H1 (cell line): Measurements from ENCODE around the gene ZBTB11. TPM values are rescaled to one million over a fixed set of nuclear protein-coding genes. Genes with fewer than 3 reads are reported as not detected.

Experiments used
- CTCF ChIA-PET: fragments of 300-600 bp; sonication (Branson Sonifier 250); formaldehyde crosslinking; loops from one replicate; lab custom pipeline; 2021; ENCODE audit not compliant: partially characterized antibody; lab: Charles Lee
- POLR2A ChIA-PET: fragments of 300-600 bp; sonication (Branson Sonifier 250); formaldehyde crosslinking; loops from one replicate; lab custom pipeline; 2021; ENCODE audit warnings: inconsistent platforms; ENCODE audit not compliant: partially characterized antibody; lab: Charles Lee
- DNase-seq, 2 experiments: peaks; one replicate each; pipeline versions ENCODE4 v3.0.0 to v3.0.0-alpha.2; 2010 to 2022; ENCODE audit warnings: low spot score in 2 of 2, low read depth in 1 of 2, mixed read lengths in 1 of 2
- FAIRE-seq: peaks from 2 replicates; lab custom pipeline; 2011; peaks lifted over from hg19 to GRCh38; lab: Jason Lieb, UNC
- H2AFZ ChIP-seq: 2 replicates; pipeline ENCODE4 v1.8.1; 2012; ENCODE audit warnings: low read length, inconsistent platforms
- H2AK5ac ChIP-seq: 2 replicates; pipeline ENCODE4 v1.6.1; 2013; ENCODE audit warnings: low read depth, low read length
- H2BK120ac ChIP-seq: replicated peaks from 2 replicates; pipeline ENCODE3; 2013; ENCODE audit warnings: low read depth, low read length, inconsistent platforms
- H2BK12ac ChIP-seq: 2 replicates; pipeline ENCODE4 v1.6.1; 2013; ENCODE audit warnings: low read depth, low read length
- H2BK15ac ChIP-seq: 2 replicates; pipeline ENCODE4 v1.6.1; 2013; ENCODE audit warnings: low read length
- H2BK20ac ChIP-seq: 2 replicates; pipeline ENCODE4 v1.6.1; 2013; ENCODE audit warnings: low read length
- H2BK5ac ChIP-seq: 2 replicates; pipeline ENCODE4 v1.6.1; 2013; ENCODE audit warnings: low read depth, low read length
- H3K14ac ChIP-seq: 2 replicates; pipeline ENCODE4 v1.6.1; 2013; ENCODE audit warnings: inconsistent platforms; ENCODE audit not compliant: insufficient read length
- H3K18ac ChIP-seq: 2 replicates; pipeline ENCODE4 v1.6.1; 2013; ENCODE audit warnings: low read length; ENCODE audit errors: extremely low read depth
- H3K23ac ChIP-seq: 2 replicates; pipeline ENCODE4 v1.6.1; 2013; ENCODE audit warnings: inconsistent platforms; ENCODE audit not compliant: insufficient read length
- H3K23me2 ChIP-seq: 2 replicates; pipeline ENCODE4 v1.6.1; 2013; ENCODE audit warnings: low read depth, low read length
- H3K27ac ChIP-seq: 2 replicates; pipeline ENCODE4 v1.6.1; 2011; ENCODE audit warnings: low read depth, low read length, inconsistent platforms
- H3K27me3 ChIP-seq, 4 experiments: replicated peaks in 1 of 4; 1 replicate in 1 of 4; 2 replicates in 3 of 4; pipeline versions ENCODE4 v1.6.1 to v1.8.1; 2011 to 2013; ENCODE audit warnings: low read length in 3 of 4, mild to moderate bottlenecking in 3 of 4, inconsistent platforms in 2 of 4, mixed read lengths in 2 of 4, moderate library complexity in 1 of 4; ENCODE audit not compliant: control insufficient read depth in 3 of 4, insufficient read depth in 3 of 4; ENCODE audit errors: extremely low read depth in 1 of 4
- H3K36me3 ChIP-seq, 4 experiments: 2 replicates each; pipeline versions ENCODE4 v1.6.1 to v1.8.1; 2011 to 2013; ENCODE audit warnings: mild to moderate bottlenecking in 4 of 4, low read length in 3 of 4, moderate library complexity in 2 of 4, control low read depth in 1 of 4, inconsistent platforms in 1 of 4; ENCODE audit not compliant: insufficient read depth in 4 of 4, control insufficient read depth in 2 of 4
- H3K4ac ChIP-seq: replicated peaks from 2 replicates; pipeline ENCODE3; 2013; ENCODE audit warnings: low read length, low read depth, mixed read lengths, inconsistent platforms; ENCODE audit not compliant: insufficient read length
- H3K4me1 ChIP-seq, 4 experiments: replicated peaks in 1 of 4; 1 replicate in 1 of 4; 2 replicates in 3 of 4; pipeline versions ENCODE4 v1.6.1 to v1.8.1; 2011 to 2013; ENCODE audit warnings: low read length in 3 of 4, inconsistent platforms in 2 of 4, mixed read lengths in 1 of 4; ENCODE audit not compliant: insufficient read depth in 4 of 4, control insufficient read depth in 3 of 4
- H3K4me2 ChIP-seq, 2 experiments: 2 replicates each; pipeline versions ENCODE4 v1.6.1 to v1.8.1; 2011 to 2013; ENCODE audit warnings: low read depth in 2 of 2, low read length in 2 of 2, control low read depth in 1 of 2, inconsistent platforms in 1 of 2, mild to moderate bottlenecking in 1 of 2; ENCODE audit not compliant: insufficient read depth in 1 of 2
- H3K4me3 ChIP-seq, 4 experiments: fragments of 200-600, 300-600 bp in 1 of 4; sonication (generic), shearing (Covaris generic), sonication (Bioruptor Twin) in 1 of 4; 2 replicates each; pipeline versions ENCODE4 v1.5.1 to v1.8.1; 2011 to 2016; ENCODE audit warnings: low read length in 4 of 4, low read depth in 3 of 4, control low read depth in 2 of 4, inconsistent platforms in 2 of 4, mild to moderate bottlenecking in 2 of 4, mixed read lengths in 1 of 4, moderate library complexity in 1 of 4; ENCODE audit not compliant: insufficient read depth in 2 of 4; ENCODE audit errors: extremely low read depth in 1 of 4
- H3K56ac ChIP-seq: replicated peaks from 2 replicates; pipeline ENCODE3; 2013; ENCODE audit warnings: low read depth, mild to moderate bottlenecking, mixed read lengths, low read length, inconsistent platforms; ENCODE audit not compliant: insufficient read length
- H3K79me1 ChIP-seq: 2 replicates; pipeline ENCODE4 v1.6.1; 2013; ENCODE audit warnings: low read depth, low read length, control low read depth
- H3K79me2 ChIP-seq, 2 experiments: 2 replicates each; pipeline versions ENCODE4 v1.6.1 to v1.8.1; 2012 to 2013; ENCODE audit warnings: low read length in 2 of 2, mild to moderate bottlenecking in 2 of 2, inconsistent platforms in 1 of 2; ENCODE audit not compliant: insufficient read depth in 2 of 2, control insufficient read depth in 1 of 2
- H3K9ac ChIP-seq, 4 experiments: replicated peaks in 1 of 4; 1 replicate in 1 of 4; 2 replicates in 3 of 4; pipeline versions ENCODE4 v1.6.1 to v1.8.1; 2011 to 2013; ENCODE audit warnings: low read depth in 3 of 4, low read length in 3 of 4, control low read depth in 2 of 4, mild to moderate bottlenecking in 2 of 4, moderate library complexity in 2 of 4, inconsistent platforms in 1 of 4; ENCODE audit errors: extremely low read depth in 1 of 4
- H3K9me3 ChIP-seq, 2 experiments: 2 replicates each; pipeline versions ENCODE4 v1.6.1 to v1.8.1; 2012 to 2013; ENCODE audit warnings: mild to moderate bottlenecking in 2 of 2, moderate library complexity in 2 of 2, control low read depth in 1 of 2, inconsistent platforms in 1 of 2, low read depth in 1 of 2, low read length in 1 of 2, mixed read lengths in 1 of 2; ENCODE audit not compliant: insufficient read depth in 2 of 2
- H4K20me1 ChIP-seq, 2 experiments: replicated peaks in 1 of 2; 2 replicates each; pipeline versions ENCODE3 to v1.8.1; 2011 to 2013; ENCODE audit warnings: inconsistent platforms in 2 of 2, low read length in 2 of 2, mild to moderate bottlenecking in 1 of 2; ENCODE audit not compliant: insufficient read depth in 2 of 2, control insufficient read depth in 1 of 2
- H4K5ac ChIP-seq: 2 replicates; pipeline ENCODE4 v1.6.1; 2013; ENCODE audit warnings: low read length, low read depth, mixed read lengths, inconsistent platforms; ENCODE audit not compliant: insufficient read length
- H4K8ac ChIP-seq: 2 replicates; pipeline ENCODE4 v1.8.0; 2013; ENCODE audit warnings: mild to moderate bottlenecking, moderate library complexity, low read length, inconsistent platforms; ENCODE audit not compliant: insufficient read depth; ENCODE audit errors: extremely low read depth
- H4K91ac ChIP-seq: replicated peaks from 2 replicates; pipeline ENCODE3; 2013; ENCODE audit warnings: low read length, mixed read lengths, inconsistent platforms; ENCODE audit not compliant: insufficient read length
- ATF2 ChIP-seq: IDR thresholded peaks from 2 replicates; pipeline ENCODE4 v1.6.1; 2012; ENCODE audit warnings: low read length, inconsistent platforms
- ATF3 ChIP-seq: IDR thresholded peaks from 2 replicates; pipeline ENCODE4 v1.6.1; 2011; ENCODE audit warnings: low read depth, mild to moderate bottlenecking, low read length; ENCODE audit not compliant: insufficient read depth
- BACH1 ChIP-seq: IDR thresholded peaks from 2 replicates; pipeline ENCODE4 v1.6.1; 2012; ENCODE audit warnings: low read length, improper control_type of control experiment
- BRCA1 ChIP-seq: IDR thresholded peaks from 2 replicates; pipeline ENCODE4 v1.6.1; 2012; ENCODE audit warnings: low read depth, low read length, improper control_type of control experiment
- CHD1 ChIP-seq: IDR thresholded peaks from 2 replicates; pipeline ENCODE4 v1.6.1; 2012; ENCODE audit warnings: low read depth, low read length, improper control_type of control experiment
- EGR1 ChIP-seq: IDR thresholded peaks from 2 replicates; pipeline ENCODE4 v1.6.1; 2011; ENCODE audit warnings: low read depth, low read length, borderline replicate concordance
- EZH2 ChIP-seq: fragments of 200-600 bp; sonication (generic); IDR thresholded peaks from 2 replicates; pipeline ENCODE4 v1.7.1; 2012; ENCODE audit warnings: low read depth, mild to moderate bottlenecking, moderate library complexity, low read length, inconsistent platforms; ENCODE audit not compliant: severe bottlenecking
- MAX ChIP-seq: IDR thresholded peaks from 2 replicates; pipeline ENCODE4 v1.6.1; 2012; ENCODE audit warnings: inconsistent platforms
- PHF8 ChIP-seq: fragments of 200-600 bp; sonication (generic); conservative IDR thresholded peaks from 2 replicates; pipeline ENCODE4 v1.7.1; 2012; ENCODE audit warnings: low read depth, mild to moderate bottlenecking, inconsistent platforms, low read length, moderate library complexity
- RFX5 ChIP-seq: IDR thresholded peaks from 2 replicates; pipeline ENCODE4 v1.6.1; 2011; ENCODE audit warnings: low read depth, low read length, improper control_type of control experiment, borderline replicate concordance
- SIX5 ChIP-seq: IDR thresholded peaks from 2 replicates; pipeline ENCODE4 v1.6.1; 2011; ENCODE audit warnings: mild to moderate bottlenecking, low read depth, low read length
- WGBS, 2 experiments: shearing (Covaris generic) in 1 of 2; methylation state at CpG; one replicate each; pipeline versions ENCODE4 v1.1.6 to v1.1.7; 2013 to 2015; ENCODE audit warnings: low lambda C conversion rate in 2 of 2, mixed read lengths in 2 of 2, inconsistent platforms in 1 of 2, low coverage in 1 of 2, missing lambda C conversion rate in 1 of 2; ENCODE audit not compliant: insufficient replicate concordance in 2 of 2, insufficient coverage in 1 of 2, insufficient read length in 1 of 2; ENCODE audit errors: extremely low coverage in 1 of 2, missing lambda C conversion rate in 1 of 2; 5-methylcytosine and 5-hydroxymethylcytosine counted together
- polyA plus RNA-seq, 7 experiments: library from polyadenylated mRNA; depleted of rRNA in 3 of 7; stranded (reverse) in 5 of 7; unstranded in 2 of 7; fragments of >200 nt in 5 of 7; fragments of 200-250 nt in 2 of 7; gene quantifications; 1 replicate in 5 of 7; 2 replicates in 1 of 7; 4 replicates in 1 of 7; pipeline versions ENCODE4 v1.2.1 to v1.2.3, GENCODE V29; 2011 to 2013; ENCODE audit warnings: missing spikeins in 2 of 7, mixed read lengths in 2 of 7
- total RNA-seq: library from RNA; stranded (reverse); fragmentation: NEBNext Ultra II Directional; extraction: Animal tissue kit (Norgen Biotek cat#: 25700); gene quantifications from 2 replicates; pipeline ENCODE4 v1.2.1, GENCODE V29; 2021

ZBTB11 gene
- total and polyA plus RNA-seq, 2 of the 8 experiments (the other 6 are each of a cell fraction or from before 2014, with no cell fraction given) = 3.0 to 14.0 TPM

- Histone ChIP-seq H4K8ac (no peak overlapping the region), H3K4me3 (no peak overlapping the region), H3K4ac (no peak overlapping the region), H2BK20ac (no peak overlapping the region), H3K23ac (no peak overlapping the region), H2AFZ (no peak overlapping the region), H2BK15ac (no peak overlapping the region), H2AK5ac (no peak overlapping the region), H3K56ac (no peak overlapping the region), H2BK5ac (no peak overlapping the region), H3K18ac (no peak overlapping the region), H3K27me3 (no peaks in the 10 kb centered on the region), H3K4me1 (no peaks in the 10 kb centered on the region), H3K79me1 (no peaks in the 10 kb centered on the region), H3K9ac (no peak overlapping the region), H4K91ac (no peak overlapping the region), H3K36me3 (peaks cover 6 to 62% (median 29%) of the 10 kb centered on the region in 4 experiments; a peak in 7 of 8 replicates), H2BK12ac (no peak overlapping the region), H3K9me3 (no peaks in the 10 kb centered on the region), H4K5ac (no peak overlapping the region), H3K79me2 (no peaks in the 10 kb centered on the region), H4K20me1 (peaks cover 0 to 1% of the 10 kb centered on the region in 2 experiments), H3K14ac (no peak overlapping the region), H3K23me2 (no peaks in the 10 kb centered on the region), H3K27ac (no peak overlapping the region), H2BK120ac (no peak overlapping the region), H3K4me2 (no peak overlapping the region)
- TF ChIP-seq RFX5 (no peak), EZH2 (no peak), MAX (no peak), BRCA1 (no peak), EGR1 (no peak), PHF8 (no peak), SIX5 (no peak), BACH1 (no peak), ATF2 (no peak), CHD1 (no peak), ATF3 (no peak)
- DNase-seq (no peak), FAIRE-seq (no peak)
- CTCF ChIA-PET = interaction anchor here (0.9 kb wide), 1 partner anchor 10 kb away, joined by 3 read pairs; no protein-coding TSS in a partner anchor
- POLR2A ChIA-PET = interaction anchor here (0.6 to 1.0 kb wide), 2 partner anchors 20 to 205 kb away, joined by 3 read pairs; no protein-coding TSS in a partner anchor
- 96% methylated on average over 3 of the region's 3 CpGs; no CpG with 5 or more reads in 1 of the 2 experiments for WGBS, 2 experiments
Measured at GRCh38 chr3:101660714-101661113, 16.2 kb downstream of the ZBTB11 start.
